ENCODE measurements around the gene CFAP43. TPM values are rescaled to one million over a fixed set of nuclear protein-coding genes. Genes with fewer than 3 reads are reported as not detected.

The CFAP43 gene
- total and polyA plus RNA-seq, 10 of the 15 experiments (the other 5 are each of a cell fraction or from before 2014, with no cell fraction given): 0.06 to 0.14 (median 0.10) TPM; not detected in 5

GRCh38 chr10:104127411-104127810 is 104.8 kb downstream of the CFAP43 start:
- WGBS (ENCODE audit: insufficient coverage, insufficient replicate concordance, low lambda C conversion rate, missing lambda C conversion rate): 50% methylated on average over 2 of the region's 2 CpGs
- Histone ChIP-seq H3K4me1 (ENCODE audit: control insufficient read depth, insufficient read depth, low read length) (peaks cover 5% of the 10 kb centered on the region; the same call in 1 of the 2 replicates), H3K27me3 (replicated peaks in 1 of 2; ENCODE audit: control insufficient read depth in 2 of 2, insufficient read depth in 2 of 2, low read length in 1 of 2) (no peaks in the 10 kb centered on the region), H3K27ac (ENCODE audit: control insufficient read depth, insufficient read depth) (no peak overlapping the region), H3K79me2 (ENCODE audit: control insufficient read depth, insufficient read depth, low read length) (peaks cover 5% of the 10 kb centered on the region; the same call in 1 of the 2 replicates), H3K9me3 (replicated peaks; ENCODE audit: control insufficient read depth, insufficient read depth, low read length) (no peaks in the 10 kb centered on the region), H3K4me2 (ENCODE audit: control insufficient read depth, insufficient read depth) (no peak overlapping the region), H2AFZ (ENCODE audit: control insufficient read depth, low read depth, low read length) (no peak overlapping the region), H3K9ac (ENCODE audit: control insufficient read depth, insufficient read depth, low read length) (no peak overlapping the region), H3K4me3 (no peak overlapping the region), H3K36me3 (ENCODE audit: control insufficient read depth in 2 of 2, insufficient read depth in 2 of 2, low read length in 1 of 2) (no peaks in the 10 kb centered on the region), H4K20me1 (ENCODE audit: control insufficient read depth, insufficient read depth) (no peaks in the 10 kb centered on the region)
- DNase-seq (ENCODE audit: low read depth, low spot score) (no peak), FAIRE-seq (no peak), ATAC-seq (peak; percentile 88)
- SMC1A ChIA-PET (ENCODE audit: uncharacterized antibody, unreplicated experiment): interaction anchor here (0.7 to 2.0 kb wide), 11 partner anchors 11 to 239 kb away, joined by 3 to 5 read pairs (median 3); no protein-coding TSS in a partner anchor
- no peak for TF ChIP-seq SMARCA5 (IDR thresholded peaks at IDR 0.05)
- TF ChIP-seq EZH2 (IDR thresholded peaks at IDR 0.05; ENCODE audit: borderline replicate concordance, control insufficient read depth, low read depth, low read length): no peak
- peak; percentile 25 to 41 (median 37); a peak in 5 of 6 replicates for TF ChIP-seq CTCF (IDR thresholded peaks at IDR 0.05 in 2 of 3, conservative IDR thresholded peaks at IDR 0.05 in 1 of 3; ENCODE audit: control insufficient read depth in 2 of 3, extremely low read depth in 1 of 3, insufficient read depth in 1 of 3, low read depth in 3 of 3, low read length in 3 of 3)
- intact Hi-C loops (cut with micrococcal nuclease; ENCODE audit: unreplicated experiment) (loop anchor here (5.0 to 10.0 kb wide), 2 partner anchors 100 to 433 kb away; no protein-coding TSS in a partner anchor), in situ Hi-C loops (cut with MboI) (no loop called here)
- POLR2A ChIA-PET: interaction anchor here (0.5 kb wide), 1 partner anchor 11 kb away, joined by 4 read pairs; no protein-coding TSS in a partner anchor
- CTCF ChIA-PET: interaction anchor here (0.8 to 9.4 kb wide), 13 partner anchors 10 to 238 kb away, joined by 3 to 151 read pairs (median 4); no protein-coding TSS in a partner anchor
- RAD21 ChIA-PET (ENCODE audit: unreplicated experiment): interaction anchor here (1.1 kb wide), 1 partner anchor 221 kb away, joined by 3 read pairs; no protein-coding TSS in a partner anchor
- no TSS peak for BruUV-seq (replicated peaks)

All from GM12878 (cell line).